Stimulated activated CD4-positive, alpha-beta T cell treated with anti-CD3 and anti-CD28 coated beads, Interleukin-15, amount 100 ng/mL, for 24 hours (primary cell): ENCODE data around the gene ENOX1.
"Not testable (repeated sequence)": the region's sequence is repeated elsewhere in the genome, so short reads cannot be mapped to it uniquely, and the experiment has no call there.

ENCODE experiments used
- DNase-seq: peaks from one replicate; pipeline ENCODE4 v3.0.0-alpha.2; 2020

Gene ENOX1

DNA sequence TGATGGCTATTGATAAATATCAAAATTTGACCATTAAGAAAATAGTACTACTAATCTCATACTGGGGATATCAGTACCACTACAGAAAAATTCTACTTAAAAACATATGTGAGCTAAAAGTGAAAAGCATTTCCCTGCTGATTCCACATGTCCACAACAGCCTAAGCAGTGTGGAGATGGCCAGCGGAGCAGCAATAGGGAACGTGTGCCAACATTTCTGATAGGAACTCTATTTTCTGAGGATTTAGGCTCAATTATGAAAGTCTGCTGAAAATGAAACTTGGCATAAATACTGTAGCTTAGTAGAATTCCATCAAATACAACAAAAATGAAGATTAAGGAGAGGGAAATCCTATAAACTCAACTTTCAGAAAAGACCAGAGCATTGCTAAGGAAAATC is 311.6 kb downstream of the ENOX1 start:
- DNase-seq: no peak

DNA sequence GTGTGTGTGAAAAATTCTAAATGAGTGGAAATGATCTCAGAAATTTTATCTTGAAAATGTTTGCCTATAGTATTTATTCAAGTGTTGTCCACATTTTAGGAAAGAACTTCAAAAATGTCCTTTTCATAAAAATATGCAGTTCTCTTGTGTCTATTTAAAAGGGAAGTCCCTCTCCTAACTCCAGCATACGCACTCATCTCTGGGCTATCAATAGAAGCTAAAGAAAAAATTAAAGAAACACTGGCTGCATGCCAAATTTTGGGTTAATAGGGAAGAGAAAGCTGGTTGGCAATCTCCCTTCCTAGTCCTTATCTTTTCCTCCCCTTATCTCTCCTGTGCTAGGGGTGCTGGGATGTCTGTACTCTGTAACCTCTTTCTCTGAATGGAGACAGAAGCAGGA is 313.3 kb downstream of the ENOX1 start:
- no peak for DNase-seq

DNA sequence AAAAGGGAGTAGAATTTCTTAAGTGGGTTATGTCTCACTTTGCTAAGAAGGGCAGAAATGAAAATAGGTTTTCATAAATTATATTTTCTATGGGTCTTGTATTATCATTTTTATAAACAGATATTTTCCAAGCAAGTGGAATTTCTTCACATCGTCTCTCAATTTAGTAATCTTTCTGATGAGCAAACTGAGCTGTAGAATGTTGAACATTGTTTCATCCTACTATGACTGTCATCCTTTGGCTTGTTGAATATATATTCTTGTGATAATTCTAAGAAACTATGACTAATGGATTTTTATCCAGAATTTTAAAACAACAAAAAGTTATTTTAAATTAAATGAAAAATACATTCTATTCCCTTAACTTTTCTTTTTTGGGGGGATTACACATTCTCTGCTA is 313.8 kb downstream of the ENOX1 start:
- DNase-seq: no peak

DNA sequence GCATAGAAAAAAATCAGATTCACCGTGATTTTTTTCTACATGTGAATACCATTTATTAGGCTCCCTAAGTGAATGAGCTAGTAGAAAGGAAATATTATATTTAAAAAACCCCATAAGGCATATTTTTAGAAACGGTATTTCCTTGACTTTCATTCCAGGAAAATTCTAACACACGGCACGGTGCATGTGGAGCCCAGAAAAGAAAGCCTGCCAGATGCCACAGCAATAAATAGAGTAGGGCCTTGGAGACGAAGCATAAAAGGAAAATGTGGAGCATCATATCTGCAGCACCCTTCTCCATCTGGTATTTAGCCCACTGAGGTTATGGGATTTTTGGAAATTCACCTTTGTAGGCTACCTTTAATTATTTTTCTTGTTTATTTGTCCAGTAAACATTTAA is 314.4 kb downstream of the ENOX1 start:
- no peak for DNase-seq

DNA sequence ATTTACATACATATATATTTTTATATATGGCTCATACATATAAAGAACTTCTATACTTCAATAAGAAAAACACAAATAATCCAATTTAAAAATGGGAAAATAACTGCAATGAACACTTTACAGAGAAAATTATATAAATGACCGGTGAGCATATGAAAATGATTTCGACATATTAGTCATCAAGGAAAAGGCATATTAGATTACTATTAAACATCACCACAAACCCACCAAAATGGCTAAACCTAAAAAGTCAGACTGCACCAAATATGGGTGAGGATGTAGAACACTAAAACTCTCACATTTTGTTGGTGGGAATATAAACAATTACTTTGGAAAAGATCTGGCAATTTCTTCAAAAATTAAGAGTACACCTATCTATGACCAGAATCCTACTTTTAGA is 316.2 kb downstream of the ENOX1 start:
- DNase-seq: no peak

DNA sequence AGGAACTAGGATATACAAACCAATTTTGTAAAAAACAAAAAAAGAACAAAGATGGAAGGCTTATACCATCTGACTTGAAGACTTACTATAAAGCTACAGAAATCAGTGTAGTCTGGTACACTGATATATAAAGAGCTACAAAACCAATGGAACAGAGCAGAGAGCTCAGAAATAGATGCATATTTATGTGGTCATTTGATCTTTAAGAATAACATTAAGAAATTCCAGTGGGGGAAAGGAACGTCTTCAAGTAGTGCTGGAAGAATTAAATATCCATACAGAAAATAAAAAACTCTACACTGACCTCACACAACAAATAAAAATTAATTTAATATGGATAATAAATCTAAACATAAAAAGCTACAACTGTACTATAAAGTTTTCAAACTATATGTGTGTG is 317.0 kb downstream of the ENOX1 start:
- no peak for DNase-seq

DNA sequence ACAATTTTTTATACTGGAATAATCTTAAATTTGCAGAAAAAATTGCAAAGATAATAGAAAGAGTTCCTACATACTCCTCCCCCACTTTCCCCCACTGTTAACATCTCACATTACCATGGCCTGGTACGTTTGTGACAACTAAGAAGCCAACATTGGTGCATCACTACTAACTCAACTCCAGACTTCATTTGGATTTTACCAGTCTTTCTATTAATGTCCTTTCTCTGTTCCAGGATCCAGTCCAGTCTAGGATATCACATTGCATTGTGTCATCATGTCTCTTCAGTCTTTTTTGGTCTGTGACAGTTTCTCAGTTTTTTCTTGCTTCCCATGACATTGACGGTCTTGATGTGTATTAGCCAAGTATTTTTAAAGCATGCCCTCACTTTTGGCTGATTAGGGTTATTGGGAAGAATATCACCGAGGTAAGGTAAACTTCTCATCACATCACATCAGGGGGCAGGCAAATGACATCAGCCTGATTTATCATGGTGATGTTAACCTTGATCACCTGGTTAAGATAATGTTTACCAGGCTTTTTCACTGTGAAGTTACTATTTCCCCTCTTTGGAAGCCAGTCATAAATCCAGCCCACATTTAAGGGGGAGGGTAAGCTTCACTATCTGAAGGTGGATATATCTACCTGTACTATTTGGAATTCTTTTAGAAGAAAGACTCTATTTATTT is 322.1 kb downstream of the ENOX1 start:
- no peak for DNase-seq

DNA sequence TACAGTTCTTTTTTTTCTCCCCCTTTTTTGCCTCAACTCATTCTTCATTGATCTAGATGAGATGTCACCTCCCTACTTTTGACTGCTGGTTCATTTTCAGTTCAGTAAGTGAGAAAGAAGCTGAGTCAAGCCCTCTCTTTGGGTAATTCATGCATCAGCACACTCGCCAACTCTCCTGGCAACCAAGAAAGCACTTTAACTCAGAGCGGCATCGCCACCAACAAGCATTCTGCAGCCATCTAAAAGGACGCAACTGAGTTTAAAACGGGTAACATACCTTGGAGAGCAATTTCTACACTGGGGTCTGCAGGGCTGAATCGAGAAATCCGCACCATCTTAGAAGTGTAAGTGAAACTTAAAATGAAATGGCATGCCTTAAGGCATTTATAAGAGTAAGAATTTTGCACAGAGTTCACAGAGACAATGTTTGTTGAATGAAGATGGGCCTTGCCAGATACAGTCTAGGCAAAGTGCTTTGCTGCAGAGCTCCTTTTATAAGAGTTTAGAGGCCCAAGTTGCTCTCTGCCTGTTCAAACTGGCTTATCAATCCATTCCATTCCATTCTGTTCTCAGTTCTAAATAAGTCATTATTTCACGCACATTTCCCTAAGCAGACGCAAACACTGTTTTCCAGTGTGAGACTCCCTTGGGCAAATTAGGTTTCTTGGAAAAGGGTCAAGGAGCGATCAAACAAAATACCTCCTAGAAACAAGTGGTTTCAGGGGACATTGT is 338.0 kb downstream of the ENOX1 start:
- no peak for DNase-seq

DNA sequence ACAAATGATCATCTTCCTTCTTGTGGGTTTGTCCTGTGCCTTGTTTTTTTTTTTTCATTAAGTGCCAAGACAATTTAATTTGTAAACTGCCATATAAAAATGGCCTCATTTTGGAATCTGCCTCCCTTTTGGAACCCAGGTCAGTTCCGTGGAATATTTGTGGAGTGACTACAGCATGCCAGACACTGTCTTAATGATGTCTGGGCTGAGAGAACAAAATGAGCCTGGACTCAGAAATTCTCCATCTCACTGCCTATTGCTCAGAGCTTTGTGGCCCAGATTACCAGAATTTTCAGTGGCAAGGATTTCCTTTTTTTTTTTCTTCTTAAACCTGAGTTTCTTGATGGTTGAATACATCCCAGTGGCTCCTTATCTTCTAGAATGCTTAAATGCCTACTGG is 340.6 kb downstream of the ENOX1 start:
- no peak for DNase-seq

DNA sequence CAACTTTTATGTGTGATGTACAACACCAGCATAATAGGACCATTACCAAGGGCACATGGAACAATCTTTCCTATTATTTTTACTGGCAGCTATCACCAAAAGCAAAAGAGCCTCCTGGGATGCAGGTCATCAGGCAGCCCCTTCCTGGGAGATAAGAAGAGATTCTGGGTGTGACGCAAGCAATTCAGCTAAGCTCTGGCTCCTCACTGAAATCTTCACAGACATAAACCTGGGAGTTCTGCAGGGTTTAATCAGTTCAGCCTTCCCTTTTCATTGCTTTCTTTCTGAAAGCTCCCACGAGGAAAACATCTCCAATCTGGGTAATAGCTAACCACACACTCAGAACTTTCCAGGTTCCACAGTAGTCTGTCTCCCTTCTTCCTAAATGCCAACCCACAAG is 341.1 kb downstream of the ENOX1 start:
- no peak for DNase-seq

DNA sequence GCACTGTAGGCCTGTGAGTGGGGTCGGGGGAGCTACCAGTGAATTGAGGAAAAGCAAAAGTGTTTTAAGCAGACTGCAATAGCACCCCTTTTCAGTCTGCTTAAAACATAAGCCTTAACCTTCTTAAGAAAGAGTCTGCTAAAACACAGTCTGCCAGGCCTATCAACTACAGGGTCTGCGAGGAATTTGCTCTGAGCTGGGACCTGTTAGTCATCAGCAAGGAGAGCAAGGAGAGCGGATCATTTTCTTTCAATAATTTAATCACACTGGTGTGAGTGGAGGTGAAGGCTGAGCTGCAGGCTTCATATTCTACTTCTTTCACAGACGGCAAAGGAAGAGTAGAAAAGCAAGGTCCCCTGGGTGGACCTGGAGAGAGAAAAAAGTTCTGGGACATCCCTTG is 342.7 kb downstream of the ENOX1 start:
- no peak for DNase-seq

DNA sequence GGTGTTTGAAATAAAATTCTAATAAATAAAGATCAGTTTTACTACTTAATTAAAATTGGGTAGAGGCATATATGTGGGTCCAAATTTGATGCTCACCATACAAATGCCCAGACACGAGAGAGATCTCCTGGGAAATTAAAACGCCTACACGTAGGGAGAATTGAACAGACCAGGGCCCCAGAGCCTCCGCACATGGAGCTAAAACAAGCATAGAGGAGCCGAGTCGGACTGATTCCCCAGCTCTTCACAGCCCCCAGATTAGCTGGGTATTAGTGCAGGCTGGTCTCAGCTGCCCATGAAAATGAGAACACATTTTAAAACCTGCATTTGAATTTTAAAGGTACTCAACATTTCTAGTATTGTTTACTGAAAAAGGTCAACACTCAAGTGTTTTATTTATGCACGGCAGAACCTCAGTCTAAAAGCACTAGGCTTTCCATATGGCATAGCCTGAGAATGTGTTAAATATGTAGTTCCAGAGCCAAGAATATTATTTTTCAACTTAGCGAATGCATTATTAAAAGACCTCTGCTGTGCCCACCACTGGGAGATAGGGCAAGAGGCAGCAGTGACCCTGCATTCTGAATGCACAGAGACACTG is 344.8 kb downstream of the ENOX1 start:
- no peak for DNase-seq

DNA sequence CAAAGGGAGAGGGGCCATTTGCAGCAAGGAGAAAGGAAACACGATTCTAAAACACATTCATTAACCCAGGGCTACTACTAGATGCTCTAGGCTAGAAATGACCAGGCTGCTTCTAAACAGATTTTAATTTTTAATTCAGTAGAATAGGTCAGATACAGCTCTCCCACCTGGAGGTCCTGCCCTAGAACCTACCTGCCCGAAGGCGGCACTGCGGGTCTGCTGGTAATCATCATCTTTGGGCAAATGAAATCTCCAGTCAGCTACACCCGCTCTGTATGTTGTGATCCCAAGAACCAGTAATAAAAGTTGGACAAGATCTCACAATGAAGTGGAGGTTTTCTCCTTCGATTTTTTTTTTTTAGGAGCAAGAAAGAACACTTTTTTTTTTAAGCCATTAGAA is 345.3 kb downstream of the ENOX1 start:
- DNase-seq: no peak

DNA sequence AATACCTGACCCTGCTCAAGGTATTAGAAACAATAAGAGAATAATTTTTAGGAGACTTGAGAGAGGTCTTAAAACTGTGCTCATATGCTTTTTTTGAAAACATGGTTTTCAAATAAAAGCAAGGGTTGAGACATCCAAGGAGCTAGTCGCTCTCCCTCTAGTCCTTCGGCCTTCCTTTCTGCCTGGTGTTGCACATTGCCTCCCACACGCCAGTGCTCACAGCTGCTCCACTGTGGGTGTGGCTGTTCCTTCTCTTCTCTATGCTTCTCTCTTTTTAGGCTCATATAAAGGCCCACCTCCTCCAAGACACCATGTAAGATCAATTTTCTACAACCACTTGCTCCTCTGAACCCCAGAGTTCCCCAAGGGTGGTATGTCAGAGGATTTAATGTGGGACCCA is 352.6 kb downstream of the ENOX1 start:
- no peak for DNase-seq

DNA sequence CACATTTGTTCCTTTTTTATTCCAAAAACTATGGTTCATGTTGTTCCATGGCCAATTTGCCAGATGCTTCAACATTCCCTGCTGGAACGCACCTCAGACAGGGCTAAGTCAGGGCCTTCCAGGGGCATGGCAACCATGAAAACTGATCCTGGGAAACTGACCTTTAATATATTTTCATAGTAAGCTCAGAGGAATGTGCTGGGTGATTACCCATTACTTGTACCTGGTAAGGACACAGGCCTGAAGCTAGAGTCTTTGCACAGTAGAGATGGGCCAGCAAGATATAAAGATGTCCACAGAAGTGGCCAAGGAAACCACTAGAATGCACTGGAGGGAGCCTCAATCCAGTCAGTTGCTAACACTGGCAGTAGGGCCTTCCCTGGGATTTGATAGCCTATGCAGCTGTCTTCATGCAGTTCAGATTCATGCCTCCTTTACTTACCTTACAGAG is 353.1 kb downstream of the ENOX1 start:
- DNase-seq: no peak

DNA sequence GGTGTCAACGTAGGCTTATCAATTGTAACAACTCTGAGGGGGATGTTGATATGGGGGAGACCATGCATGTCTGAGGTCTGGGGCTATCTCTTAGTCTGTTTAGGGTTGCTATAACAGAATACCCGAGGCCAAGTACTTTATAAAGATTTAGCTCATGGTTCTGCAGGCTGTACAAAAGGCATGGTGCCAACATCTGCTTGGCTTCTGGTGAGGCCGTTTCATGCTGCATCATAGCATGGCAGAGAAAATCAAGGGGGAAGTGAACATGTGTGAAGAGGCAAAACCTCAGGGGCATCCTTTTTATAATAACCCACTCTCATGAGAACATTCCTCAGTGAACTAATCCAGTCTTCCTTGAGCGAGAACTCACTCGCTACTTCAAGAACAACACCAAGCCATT is 353.8 kb downstream of the ENOX1 start:
- DNase-seq: no peak

DNA sequence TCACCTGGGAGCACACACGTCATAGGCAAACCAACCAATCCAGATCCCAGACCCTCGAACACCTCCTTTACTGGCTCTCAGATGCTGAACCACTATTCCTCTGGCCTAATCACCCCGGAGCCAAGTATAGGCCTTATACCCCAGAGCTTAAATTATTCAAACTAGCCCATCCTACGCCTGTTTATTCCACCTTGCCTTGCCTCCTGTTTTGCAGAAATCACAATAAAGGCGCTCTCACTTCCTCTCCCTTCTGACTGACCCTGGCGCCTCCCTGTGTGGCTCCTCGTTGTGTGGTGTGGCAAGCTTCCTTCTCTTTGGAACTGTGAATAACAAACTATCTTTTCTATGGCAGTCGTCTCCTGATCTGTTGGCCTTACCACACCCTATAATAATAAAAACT is 354.9 kb downstream of the ENOX1 start:
- no peak for DNase-seq

DNA sequence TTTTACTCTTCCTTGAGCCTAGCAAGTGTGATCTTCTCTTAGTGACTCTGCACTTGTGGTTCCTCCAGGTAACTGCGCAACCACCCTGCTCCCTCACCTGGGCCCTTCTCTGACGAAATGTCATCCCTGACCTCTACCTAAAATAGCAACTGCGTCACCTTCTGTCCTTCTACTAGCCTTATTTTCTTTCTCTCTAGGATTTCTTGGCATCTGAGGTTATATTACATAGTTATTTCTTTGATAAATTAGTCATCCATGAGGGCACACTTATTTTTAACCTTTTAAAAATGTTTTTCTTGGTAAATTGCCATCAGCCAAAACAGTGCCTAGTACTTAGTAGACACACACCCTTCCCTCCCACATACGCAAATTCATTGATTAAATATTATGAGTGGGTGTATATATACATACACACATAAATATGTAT is 355.5 kb downstream of the ENOX1 start:
- DNase-seq: no peak

DNA sequence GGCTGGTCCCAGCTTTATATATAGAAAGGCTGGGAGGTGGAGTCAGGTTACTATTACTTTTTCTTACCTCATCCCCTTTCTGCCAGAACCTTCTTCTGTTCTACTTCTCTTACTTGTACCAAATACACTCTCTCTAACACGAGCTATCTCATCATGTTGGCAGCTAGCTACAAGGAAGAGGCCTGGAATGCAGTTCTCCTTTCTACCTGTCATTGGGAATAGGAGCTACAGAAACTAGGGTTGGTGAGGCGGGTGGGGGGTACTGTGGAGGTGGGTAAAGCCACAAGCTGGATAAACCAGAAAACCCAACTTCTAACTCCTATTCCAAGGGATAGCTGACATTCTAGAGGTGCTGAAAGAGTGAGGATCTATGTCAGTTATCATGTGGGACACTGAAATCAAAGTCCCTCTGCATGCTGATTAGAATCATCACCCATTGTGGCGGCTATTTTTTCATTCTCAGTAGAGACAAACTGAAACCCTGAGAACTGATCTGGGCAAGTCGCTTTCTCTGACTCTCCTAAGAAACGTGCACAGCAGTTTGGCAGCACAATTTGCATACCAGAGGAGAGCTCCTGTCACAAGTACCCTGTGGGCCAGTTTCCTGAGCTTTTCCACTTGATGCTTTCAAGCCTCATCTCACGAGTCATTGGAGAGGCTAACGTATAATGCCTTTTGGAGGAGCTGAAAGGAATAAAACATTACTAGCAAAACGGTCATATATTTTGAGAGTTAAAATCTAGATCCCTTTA is 358.1 kb downstream of the ENOX1 start:
- no peak for DNase-seq

DNA sequence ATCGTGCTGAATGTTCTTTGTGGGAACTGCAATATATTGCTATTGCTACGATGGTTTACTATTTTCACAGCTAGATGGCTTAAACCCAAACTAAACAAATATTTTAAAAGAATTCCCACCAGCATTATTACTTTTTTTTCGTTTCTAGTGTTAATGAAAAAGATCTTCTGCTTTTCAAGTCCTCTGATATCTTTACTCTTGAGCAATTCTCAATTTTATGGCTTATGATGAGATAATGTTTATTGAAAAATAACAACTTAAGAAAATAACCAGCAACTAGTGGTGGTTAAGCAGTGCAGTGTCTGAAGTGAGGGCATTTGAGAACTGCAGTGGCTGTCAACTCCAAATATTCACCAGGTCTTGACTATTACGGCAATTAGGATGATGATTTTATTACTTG is 360.4 kb downstream of the ENOX1 start:
- DNase-seq: no peak

DNA sequence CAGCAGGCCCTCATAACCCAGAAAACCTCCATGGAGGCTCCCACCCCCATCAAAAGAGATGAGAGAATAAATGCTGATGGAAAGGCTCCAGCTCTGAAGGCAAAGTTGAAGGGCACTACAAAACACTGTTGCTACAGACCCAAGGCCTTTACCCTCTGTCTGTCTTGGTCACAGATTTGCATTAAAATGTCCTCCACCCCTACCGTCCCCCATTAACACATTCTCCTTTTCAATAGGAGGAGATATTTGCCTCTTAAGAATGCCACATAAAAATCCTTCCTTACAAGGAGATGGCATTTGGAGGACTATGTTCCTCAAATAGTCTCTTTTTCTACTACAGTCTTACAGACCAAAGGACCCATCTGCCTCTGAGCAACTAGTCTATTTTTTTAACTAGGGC is 361.5 kb downstream of the ENOX1 start:
- no peak for DNase-seq

DNA sequence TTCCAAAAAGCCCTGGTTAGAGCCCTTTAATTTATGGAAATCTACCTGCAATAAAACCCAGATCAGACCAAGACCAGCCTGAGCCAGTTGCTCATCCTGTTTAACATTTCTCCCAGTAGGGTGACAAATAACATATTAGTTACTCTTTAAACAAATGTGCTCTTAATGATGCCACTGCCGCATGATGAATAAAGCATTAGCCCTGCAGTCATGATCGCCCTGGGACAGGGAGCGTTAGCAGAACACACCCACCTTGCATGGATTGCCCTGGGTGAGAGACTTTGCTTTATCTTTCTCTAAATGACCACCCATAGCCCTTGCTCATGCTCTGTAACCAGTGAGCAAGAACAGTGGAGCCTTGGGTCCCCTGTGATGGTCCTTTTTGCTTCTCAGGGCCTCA is 362.4 kb downstream of the ENOX1 start:
- DNase-seq: no peak

DNA sequence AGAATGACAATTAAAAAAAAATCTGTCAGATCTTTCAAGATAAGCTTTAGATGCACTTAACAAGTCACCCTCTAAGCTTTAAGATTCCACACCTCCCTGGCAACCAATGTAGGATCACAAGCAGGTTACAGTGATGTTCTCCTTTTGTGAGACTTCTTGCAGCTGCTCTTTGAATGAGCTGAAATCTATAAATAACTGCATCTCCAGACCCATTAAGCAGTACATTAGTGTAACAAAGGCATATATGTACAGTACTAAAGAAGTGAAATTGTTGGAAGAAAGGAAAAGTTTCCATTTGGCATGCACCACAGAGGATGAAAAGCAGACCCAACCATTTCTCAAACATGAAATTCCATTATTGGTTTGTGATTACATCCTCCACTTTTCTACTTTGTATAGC is 364.7 kb downstream of the ENOX1 start:
- no peak for DNase-seq

DNA sequence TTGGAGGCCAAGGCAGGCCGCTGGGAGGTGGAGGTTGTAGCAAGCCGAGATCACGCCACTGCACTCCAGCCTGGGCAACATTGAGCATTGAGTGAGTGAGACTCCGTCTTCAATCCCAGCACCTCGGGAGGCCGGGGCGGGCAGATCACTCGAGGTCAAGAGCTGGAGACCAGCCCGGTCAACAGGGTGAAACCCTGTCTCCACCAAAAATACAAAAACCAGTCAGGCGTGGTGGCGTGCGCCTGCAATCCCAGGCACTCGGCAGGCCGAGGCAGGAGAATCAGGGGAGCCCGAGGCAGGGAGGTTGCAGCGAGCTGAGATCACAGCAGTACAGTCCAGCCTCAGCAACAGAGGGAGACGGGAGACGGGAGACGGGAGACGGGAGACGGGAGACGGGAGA is 369.9 kb downstream of the ENOX1 start:
- not testable (repeated sequence) for DNase-seq
